Measurements from ENCODE around the gene MYCN.
"Not testable (repeated sequence)": the region's sequence is repeated elsewhere in the genome, so short reads cannot be mapped to it uniquely, and the experiment has no call there.

The MYCN gene

DNA sequence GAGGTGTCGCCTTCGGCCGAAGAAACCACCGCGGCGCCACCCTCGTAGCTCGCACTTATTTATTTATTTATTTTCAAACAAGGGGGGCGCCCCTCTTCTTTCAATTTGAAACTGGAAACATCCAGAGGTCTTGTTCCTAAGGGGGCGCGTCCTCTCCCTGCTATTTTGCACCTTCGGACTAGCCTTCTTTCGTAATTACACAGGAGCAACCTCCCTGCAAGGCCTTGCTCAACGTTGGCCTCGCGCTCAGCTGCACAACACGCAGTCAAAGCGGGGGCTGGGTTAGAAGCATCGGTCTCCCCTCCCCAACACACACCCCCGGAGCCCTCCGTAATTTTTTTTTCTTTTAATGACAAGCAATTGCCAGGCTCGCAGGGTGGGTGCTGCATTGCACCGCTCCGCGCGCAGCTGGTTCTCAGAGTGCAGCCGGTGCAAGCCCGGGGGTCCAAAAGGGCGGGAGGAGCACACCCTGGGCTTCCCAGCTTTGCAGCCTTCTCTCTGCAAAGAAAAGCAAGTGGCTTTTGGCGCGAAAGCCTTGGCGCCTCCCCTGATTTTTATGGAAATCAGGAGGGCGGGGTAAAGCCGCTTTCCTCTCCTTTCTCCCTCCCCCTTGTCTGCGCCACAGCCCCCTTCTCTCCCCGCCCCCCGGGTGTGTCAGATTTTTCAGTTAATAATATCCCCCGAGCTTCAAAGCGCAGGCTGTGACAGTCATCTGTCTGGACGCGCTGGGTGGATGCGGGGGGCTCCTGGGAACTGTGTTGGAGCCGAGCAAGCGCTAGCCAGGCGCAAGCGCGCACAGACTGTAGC is at the start of gene MYCN:
MYCN (plus strand) TSS at position 697 of the 807 bp plus-strand sequence. CDS start 1,515 bp downstream, outside the sequence.
- peak; percentile 14 for DNase-seq

DNA sequence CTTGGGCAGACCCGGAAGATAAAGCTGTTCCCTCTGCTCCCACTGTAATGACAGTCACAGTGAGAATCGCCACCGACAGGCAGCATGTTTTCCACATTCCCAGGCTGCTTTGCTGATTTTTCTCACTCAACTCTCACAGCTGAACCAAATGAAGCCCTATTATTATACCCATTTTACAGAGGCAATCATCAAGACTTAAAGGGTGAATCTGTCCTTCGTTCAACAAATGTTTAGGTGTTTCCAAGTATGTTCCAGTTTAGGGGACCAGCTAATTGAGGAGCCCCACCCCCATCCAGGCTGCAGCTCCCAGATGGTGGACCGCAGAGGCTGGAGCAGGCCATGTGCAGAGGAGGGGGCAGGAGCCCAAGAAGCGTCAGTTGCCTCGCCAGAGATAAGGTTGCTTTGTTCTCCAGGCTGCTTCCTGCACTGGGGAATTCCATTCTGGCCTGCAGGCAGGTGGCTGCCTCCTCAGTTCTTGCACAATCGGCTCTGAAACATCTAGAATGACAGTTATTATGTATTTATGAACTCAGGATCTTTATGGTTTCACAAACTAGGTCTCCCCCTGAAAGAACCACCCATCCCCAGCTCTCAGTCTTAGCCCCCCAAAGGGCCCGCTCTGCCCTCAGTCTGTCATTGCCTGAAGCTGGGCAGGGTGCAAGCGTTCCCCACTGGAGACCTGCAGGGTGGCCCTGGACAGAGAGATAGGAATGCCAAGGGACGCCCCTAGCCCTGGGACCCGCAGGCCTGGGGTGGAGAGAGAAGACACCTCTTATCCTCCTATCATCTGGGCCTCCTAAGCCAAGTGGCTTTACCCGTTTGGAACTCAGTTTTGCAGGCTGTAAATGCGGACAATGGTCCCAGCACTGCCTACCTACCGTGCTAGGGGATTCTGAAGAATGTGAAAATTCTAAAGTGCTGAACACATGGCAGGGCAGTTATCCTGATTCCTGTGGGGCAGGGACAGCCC is 49.1 kb upstream of the MYCN start:
- DNase-seq: no peak

- no peak for DNase-seq
These were observed 48.0 kb upstream of the MYCN start for GRCh38 chr2:15892151-15892880.

- no peak for DNase-seq
These were observed 47.3 kb upstream of the MYCN start for GRCh38 chr2:15893085-15893484.

GRCh38 chr2:15893689-15894480 is 46.5 kb upstream of the MYCN start:
- DNase-seq: no peak

- no peak for DNase-seq
These were observed 45.7 kb upstream of the MYCN start for GRCh38 chr2:15894481-15895144.

DNA sequence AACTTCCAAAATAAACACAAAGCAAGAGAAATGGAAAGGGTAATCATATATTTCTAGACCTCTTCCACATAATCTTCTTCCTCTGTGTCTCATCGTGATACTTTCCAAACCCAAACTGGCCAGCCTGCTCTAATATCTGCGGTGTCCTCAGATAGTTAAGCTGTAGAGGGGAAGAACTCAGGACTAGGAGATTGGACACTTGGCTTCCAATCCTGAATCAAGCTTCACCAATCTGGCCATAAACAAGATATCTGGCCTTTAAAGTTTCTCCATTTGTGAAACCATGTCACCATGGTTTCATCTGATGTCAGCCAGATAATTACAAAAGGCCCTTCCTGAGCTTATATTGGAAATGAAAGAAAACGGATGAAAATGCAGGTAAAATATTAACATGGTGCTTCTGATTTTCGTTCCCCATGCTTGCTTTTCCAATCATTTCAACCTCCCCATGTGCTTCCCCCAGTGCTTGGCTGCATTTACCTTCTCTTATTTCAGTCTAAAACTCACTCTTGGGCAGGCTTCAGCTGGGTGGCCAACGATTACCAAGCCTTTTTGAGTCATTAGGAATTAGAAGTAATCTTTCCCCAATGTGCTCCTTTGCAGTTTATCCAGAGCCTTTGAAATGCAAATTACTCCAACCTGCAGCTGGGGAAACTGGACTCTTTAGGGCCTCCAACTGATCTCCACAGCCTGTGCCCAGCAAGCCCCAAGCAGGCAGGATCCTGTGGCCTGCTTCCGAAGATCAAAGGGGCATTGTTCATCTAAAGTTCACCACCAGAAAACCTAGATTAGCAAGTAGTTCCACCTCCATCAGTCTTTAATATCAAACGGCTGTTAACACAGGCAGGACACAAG is 44.5 kb upstream of the MYCN start:
- no peak for DNase-seq

GRCh38 chr2:15896859-15897258 is 43.5 kb upstream of the MYCN start:
- DNase-seq: no peak

GRCh38 chr2:15897431-15898098 is 42.8 kb upstream of the MYCN start:
- DNase-seq: no peak

DNA sequence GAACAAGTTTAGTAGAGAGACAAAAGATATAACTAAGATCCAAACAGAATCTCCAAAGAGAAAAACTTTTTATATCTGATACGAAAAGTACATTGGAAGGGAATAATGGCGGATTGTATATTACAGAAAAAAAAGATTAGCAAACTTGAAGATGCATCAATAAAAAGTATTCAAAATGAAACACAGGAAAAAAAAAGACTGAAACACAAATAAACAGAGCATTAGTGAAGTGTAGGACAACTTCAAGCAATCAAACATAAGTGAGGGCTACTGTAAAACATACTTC is 41.1 kb upstream of the MYCN start:
- DNase-seq: no peak

DNA sequence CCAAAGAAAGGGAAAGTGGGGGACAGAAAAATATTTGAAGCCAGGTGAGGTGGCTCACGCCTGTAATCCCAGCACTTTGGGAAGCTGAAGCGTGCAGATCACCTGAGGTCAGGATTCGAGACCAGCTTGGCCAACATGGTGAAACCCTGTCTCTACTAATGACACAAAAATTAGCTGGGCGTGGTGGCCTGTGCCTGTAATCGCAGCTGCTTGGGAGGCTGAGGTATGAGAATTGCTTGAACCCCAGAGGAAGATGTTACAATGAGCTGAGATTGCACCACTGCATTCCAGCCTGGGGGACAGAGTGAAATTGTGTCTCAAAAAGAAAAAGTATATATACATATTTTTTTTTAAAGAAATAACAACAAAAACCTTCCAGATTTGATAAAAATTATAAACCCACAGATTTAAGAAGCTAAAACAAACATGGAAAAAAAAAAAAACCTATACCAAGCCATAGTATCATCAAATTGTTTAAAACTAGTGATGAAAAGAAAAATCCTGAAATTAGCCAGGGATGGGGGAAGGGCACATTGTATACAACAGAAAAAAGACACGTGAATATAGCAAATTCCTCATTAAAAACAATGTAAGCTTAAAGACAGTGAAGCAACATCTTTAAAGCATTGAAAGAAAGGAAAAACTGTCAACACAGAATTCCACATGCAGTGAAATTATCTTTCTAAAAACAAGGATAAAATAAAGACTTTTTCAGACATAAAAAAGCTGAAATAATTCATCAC is 40.4 kb upstream of the MYCN start:
- DNase-seq: no peak

- no peak for DNase-seq
These were observed 39.1 kb upstream of the MYCN start for GRCh38 chr2:15901095-15901807.

DNA sequence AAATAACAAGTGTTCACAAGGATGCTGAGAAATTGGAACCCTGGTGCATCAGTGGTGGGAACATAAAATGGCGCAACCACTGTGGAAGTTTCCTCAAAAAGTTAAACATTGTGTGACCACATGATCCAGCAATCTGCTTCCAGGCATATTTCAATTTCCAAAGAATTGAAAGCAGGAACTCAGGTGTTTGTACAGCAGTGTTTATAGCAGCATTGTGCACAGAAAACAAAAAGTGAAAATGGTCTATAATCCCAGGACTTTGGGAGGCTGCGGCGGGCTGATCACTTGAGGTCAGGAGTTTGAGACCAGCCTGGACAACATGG is 38.6 kb upstream of the MYCN start:
- DNase-seq: no peak

DNA sequence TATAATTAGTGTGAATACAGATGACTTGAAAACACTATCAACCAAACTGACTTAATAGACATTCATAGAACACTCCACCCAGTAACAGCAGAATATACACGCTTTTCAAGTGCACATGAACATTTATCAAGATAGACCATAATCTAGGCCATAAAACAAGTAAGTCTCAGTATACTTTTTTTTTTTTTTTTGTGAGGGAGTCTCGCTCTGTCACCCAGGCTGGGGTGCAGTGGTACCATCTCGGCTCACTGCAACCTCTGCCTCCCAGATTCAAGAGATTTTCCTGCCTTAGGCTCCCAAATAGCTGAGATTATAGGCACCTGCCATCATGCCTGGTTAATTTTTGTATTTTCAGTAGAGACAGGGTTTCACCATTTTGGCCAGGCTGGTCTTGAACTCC is 36.4 kb upstream of the MYCN start:
- DNase-seq: not testable (repeated sequence)

DNA sequence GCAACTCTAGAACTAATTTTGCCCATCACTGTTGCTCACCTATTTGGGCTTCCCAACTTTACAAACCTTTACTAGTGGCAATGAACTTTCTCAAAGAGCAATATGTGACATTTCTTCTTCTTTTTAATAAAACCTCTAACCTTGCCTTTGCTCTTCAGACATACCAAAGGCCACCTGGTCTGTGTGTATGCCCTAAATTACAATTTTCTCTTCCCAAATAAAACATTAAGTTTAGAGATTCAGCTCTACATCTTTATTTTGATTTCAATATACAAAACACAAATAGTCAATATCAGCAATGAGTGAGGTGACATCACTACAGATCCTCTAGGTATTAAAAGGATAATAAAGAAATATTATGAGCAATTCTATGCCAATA is 35.1 kb upstream of the MYCN start:
- DNase-seq: no peak

DNA sequence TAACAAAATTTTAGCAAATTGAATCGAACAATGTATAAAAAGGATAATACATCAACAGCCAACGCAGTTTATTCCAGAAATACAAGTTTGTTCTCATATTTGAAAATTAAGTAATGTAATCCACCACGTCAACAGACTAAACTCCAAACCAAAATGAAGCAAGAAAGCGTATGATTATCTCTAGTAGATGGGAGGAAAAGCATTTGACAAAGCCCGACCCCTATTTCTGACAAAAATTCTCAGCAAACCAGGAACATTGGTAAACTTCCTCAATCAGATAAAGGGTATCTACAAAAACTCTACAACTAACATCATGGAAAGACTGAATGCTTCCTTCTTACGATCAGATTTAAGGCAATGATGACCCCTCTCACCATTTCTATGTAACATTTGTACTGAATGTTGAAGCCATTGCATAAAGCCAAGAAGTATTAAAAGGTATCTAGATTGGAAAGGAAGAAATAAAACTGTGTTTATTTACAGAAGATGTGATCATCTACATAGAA is 34.3 kb upstream of the MYCN start:
- DNase-seq: no peak

- DNase-seq: no peak
These were observed 33.6 kb upstream of the MYCN start for GRCh38 chr2:15906778-15907177.

- no peak for DNase-seq
These were observed 32.7 kb upstream of the MYCN start for GRCh38 chr2:15907461-15908324.

Measured in CD4-positive, alpha-beta T cell treated with Interleukin-6 for 4 hours (primary cell).